Hepatocyte (in vitro differentiated cells): Measurements from ENCODE around the gene SUPT3H. TPM values are rescaled to one million over a fixed set of nuclear protein-coding genes. Genes with fewer than 3 reads are reported as not detected.
A peak's percentile ranks its signal among the peaks of the same experiment; 100 is the strongest.

Experiments
- DNase-seq: peaks from one replicate; pipeline ENCODE4 v3.0.0-alpha.2; 2016; ENCODE audit warnings: low spot score
- H2AFZ ChIP-seq: fragments of 200-600 bp; sonication (generic); 2 replicates; pipeline ENCODE4 v1.6.0; 2016; ENCODE audit warnings: antibody characterized with exemption, mild to moderate bottlenecking
- H3K27ac ChIP-seq: fragments of 200-600 bp; sonication (generic); 2 replicates; pipeline ENCODE4 v1.5.1; 2016; ENCODE audit warnings: mild to moderate bottlenecking
- H3K27me3 ChIP-seq: fragments of 200-600 bp; sonication (generic); 2 replicates; pipeline ENCODE4 v1.6.1; 2016
- H3K36me3 ChIP-seq: fragments of 200-600 bp; sonication (generic); replicated peaks from 2 replicates; pipeline ENCODE4 v1.5.1; 2016; ENCODE audit warnings: low read depth; ENCODE audit not compliant: insufficient read depth
- H3K4me1 ChIP-seq: fragments of 200-600 bp; sonication (generic); 2 replicates; pipeline ENCODE4 v1.5.1; 2016; ENCODE audit warnings: mild to moderate bottlenecking, moderate library complexity; ENCODE audit not compliant: insufficient read depth
- H3K4me2 ChIP-seq: fragments of 200-600 bp; sonication (generic); 2 replicates; pipeline ENCODE4 v1.6.0; 2016
- H3K4me3 ChIP-seq: fragments of 200-600 bp; sonication (generic); 2 replicates; pipeline ENCODE4 v1.5.1; 2016; ENCODE audit warnings: mild to moderate bottlenecking
- H3K79me2 ChIP-seq: fragments of 200-600 bp; sonication (generic); 2 replicates; pipeline ENCODE4 v1.6.0; 2017; ENCODE audit warnings: mild to moderate bottlenecking
- H3K9me2 ChIP-seq: fragments of 200-600 bp; sonication (generic); replicated peaks from 2 replicates; pipeline ENCODE4 v1.6.0; 2017; ENCODE audit warnings: mild to moderate bottlenecking; ENCODE audit not compliant: insufficient read depth
- H3K9me3 ChIP-seq: fragments of 200-600 bp; sonication (generic); 2 replicates; pipeline ENCODE4 v1.5.1; 2016; ENCODE audit warnings: low read depth, mild to moderate bottlenecking
- H4K20me1 ChIP-seq: fragments of 200-600 bp; sonication (generic); 2 replicates; pipeline ENCODE4 v1.6.0; 2016; ENCODE audit warnings: mild to moderate bottlenecking; ENCODE audit not compliant: insufficient read depth, poor library complexity, severe bottlenecking
- EZH2 ChIP-seq: fragments of 200-600 bp; sonication (generic); IDR thresholded peaks from 2 replicates; pipeline ENCODE4 v1.6.1; 2016; ENCODE audit warnings: antibody characterized with exemption, mild to moderate bottlenecking, borderline replicate concordance
- EZH2phosphoT487 ChIP-seq: fragments of 200-600 bp; sonication (generic); IDR thresholded peaks from one replicate; pipeline ENCODE4 v1.6.1; 2018; ENCODE audit warnings: antibody characterized with exemption, mild to moderate bottlenecking, low read depth, moderate library complexity; ENCODE audit not compliant: unreplicated experiment, severe bottlenecking
- WGBS: methylation state at CpG from one replicate; pipeline ENCODE4 v1.1.6; 2016; ENCODE audit warnings: low lambda C conversion rate; ENCODE audit errors: missing lambda C conversion rate; 5-methylcytosine and 5-hydroxymethylcytosine counted together
- polyA plus RNA-seq: library from polyadenylated mRNA; unstranded; fragments of >200 nt; fragmentation: Nextera tagmentation; extraction: Ambion mirVana; gene quantifications from 2 replicates; pipeline ENCODE4 v1.2.1, GENCODE V29; 2016
- total RNA-seq: library from RNA; depleted of rRNA; stranded (reverse); fragments of >200 nt; gene quantifications from 2 replicates; pipeline ENCODE4 v1.2.3, GENCODE V29; 2014
- TF ChIP-seq, protein P1 (sequence below): fragments of 200-600 bp; sonication (generic); IDR thresholded peaks from 2 replicates; pipeline ENCODE4 v1.5.1; 2016; ENCODE audit warnings: antibody characterized with exemption, mild to moderate bottlenecking; ENCODE audit not compliant: poor library complexity

SUPT3H gene
- total and polyA plus RNA-seq, 2 experiments from 2014 or later = 6.8 to 7.7 TPM

DNA sequence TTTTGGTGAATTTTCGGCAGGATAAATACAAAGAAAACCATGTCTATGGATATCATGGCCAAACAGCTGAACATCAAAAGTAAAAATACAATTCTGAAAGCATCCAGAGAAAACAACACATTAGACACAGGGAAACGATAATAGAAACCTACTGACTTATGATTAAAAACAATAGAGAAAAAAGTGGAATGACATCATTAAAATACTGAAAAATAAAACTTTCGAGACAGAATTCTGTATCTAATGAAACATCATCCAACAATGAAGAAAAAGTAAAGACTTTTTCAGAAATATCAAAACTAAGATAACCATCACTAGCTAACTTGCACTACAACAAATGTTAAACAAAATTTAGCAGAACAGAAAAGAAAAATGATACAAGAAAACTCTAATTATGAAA lies 434.2 kb downstream of the SUPT3H start:
- Histone ChIP-seq H3K9me2 (no peaks in the 10 kb centered on the region), H3K9me3 (peaks cover 10% of the 10 kb centered on the region), H3K4me2 (no peak overlapping the region), H3K4me3 (no peak overlapping the region), H2AFZ (no peak overlapping the region), H3K27me3 (no peaks in the 10 kb centered on the region), H3K27ac (no peak overlapping the region), H3K79me2 (no peaks in the 10 kb centered on the region), H3K4me1 (no peaks in the 10 kb centered on the region), H4K20me1 (no peaks in the 10 kb centered on the region), H3K36me3 (no peaks in the 10 kb centered on the region)
- 79% methylated on average over 3 of the region's 3 CpGs for WGBS
- no peak for DNase-seq
- TF ChIP-seq EZH2phosphoT487 = no peak

GRCh38 chr6:44942798-44943197 lies 434.9 kb downstream of the SUPT3H start:
- H3K4me2 ChIP-seq = no peak overlapping the region
- H3K4me1 ChIP-seq = no peaks in the 10 kb centered on the region
- H3K27ac ChIP-seq = no peak overlapping the region
- H2AFZ ChIP-seq = no peak overlapping the region
- no peaks in the 10 kb centered on the region for H3K9me2 ChIP-seq
- DNase-seq = no peak
- WGBS = 97% methylated on average over 1 of the region's 1 CpG
- peaks cover 10% of the 10 kb centered on the region for H3K9me3 ChIP-seq
- H4K20me1 ChIP-seq = no peaks in the 10 kb centered on the region
- H3K36me3 ChIP-seq = no peaks in the 10 kb centered on the region
- no peak for TF ChIP-seq EZH2
- TF ChIP-seq, protein P1, sequence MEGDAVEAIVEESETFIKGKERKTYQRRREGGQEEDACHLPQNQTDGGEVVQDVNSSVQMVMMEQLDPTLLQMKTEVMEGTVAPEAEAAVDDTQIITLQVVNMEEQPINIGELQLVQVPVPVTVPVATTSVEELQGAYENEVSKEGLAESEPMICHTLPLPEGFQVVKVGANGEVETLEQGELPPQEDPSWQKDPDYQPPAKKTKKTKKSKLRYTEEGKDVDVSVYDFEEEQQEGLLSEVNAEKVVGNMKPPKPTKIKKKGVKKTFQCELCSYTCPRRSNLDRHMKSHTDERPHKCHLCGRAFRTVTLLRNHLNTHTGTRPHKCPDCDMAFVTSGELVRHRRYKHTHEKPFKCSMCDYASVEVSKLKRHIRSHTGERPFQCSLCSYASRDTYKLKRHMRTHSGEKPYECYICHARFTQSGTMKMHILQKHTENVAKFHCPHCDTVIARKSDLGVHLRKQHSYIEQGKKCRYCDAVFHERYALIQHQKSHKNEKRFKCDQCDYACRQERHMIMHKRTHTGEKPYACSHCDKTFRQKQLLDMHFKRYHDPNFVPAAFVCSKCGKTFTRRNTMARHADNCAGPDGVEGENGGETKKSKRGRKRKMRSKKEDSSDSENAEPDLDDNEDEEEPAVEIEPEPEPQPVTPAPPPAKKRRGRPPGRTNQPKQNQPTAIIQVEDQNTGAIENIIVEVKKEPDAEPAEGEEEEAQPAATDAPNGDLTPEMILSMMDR = no peak
- no peak for TF ChIP-seq EZH2phosphoT487
- H3K4me3 ChIP-seq = no peak overlapping the region
- no peaks in the 10 kb centered on the region for H3K27me3 ChIP-seq
- no peaks in the 10 kb centered on the region for H3K79me2 ChIP-seq

DNA sequence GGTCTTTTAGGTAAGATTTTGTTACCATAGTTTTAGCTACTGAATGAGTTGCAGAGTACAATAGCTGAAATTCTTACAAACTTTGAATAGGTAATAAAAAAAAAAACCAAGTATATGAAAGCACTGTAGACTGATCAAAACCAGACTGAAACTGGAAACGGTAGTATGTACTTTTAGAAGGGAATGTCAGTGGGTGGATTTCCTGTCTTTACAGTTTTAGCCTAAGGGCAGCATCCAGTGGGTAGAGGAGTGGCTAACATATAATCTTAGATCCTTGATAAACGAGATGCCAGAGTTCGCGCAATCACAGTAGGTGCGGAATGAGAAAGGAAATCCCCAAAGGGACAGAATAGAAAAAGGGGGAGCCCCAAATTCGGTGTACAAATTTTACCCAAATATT lies 435.5 kb downstream of the SUPT3H start:
- no peaks in the 10 kb centered on the region for H3K36me3 ChIP-seq
- no peaks in the 10 kb centered on the region for H3K9me2 ChIP-seq
- no peaks in the 10 kb centered on the region for H3K79me2 ChIP-seq
- TF ChIP-seq, protein P1 = no peak
- TF ChIP-seq EZH2 (no peak), EZH2phosphoT487 (no peak)
- H3K27me3 ChIP-seq = no peaks in the 10 kb centered on the region
- H2AFZ ChIP-seq = no peak overlapping the region
- no peaks in the 10 kb centered on the region for H3K4me1 ChIP-seq
- DNase-seq = no peak
- WGBS = 79% methylated on average over 6 of the region's 6 CpGs
- H3K27ac ChIP-seq = no peak overlapping the region
- H3K4me2 ChIP-seq = no peak overlapping the region
- peaks cover 10% of the 10 kb centered on the region for H3K9me3 ChIP-seq
- no peaks in the 10 kb centered on the region for H4K20me1 ChIP-seq
- no peak overlapping the region for H3K4me3 ChIP-seq

DNA sequence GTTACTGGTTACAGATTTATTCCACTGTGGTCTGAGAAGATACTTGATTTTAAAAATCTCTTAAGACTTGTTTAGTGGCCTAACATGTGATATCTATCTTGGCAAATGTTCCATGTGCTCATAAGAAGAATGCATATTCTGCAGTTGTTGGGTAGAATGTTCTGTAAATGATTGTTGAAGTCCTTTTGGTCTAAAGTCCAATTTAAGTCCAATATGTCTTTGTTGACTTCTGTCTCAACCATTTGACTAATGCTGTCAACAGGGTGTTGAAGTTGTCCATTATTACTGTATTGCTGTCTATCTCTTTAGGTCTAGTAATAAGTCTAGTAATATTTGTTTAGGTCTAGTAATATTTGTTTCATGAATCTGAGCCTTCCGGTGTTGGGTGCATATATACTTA lies 437.4 kb downstream of the SUPT3H start:
- no peaks in the 10 kb centered on the region for H3K36me3 ChIP-seq
- no peak overlapping the region for H2AFZ ChIP-seq
- no peaks in the 10 kb centered on the region for H3K27me3 ChIP-seq
- H3K27ac ChIP-seq = peak overlapping the region; percentile 65
- no peaks in the 10 kb centered on the region for H3K4me1 ChIP-seq
- no peak overlapping the region for H3K4me3 ChIP-seq
- peak overlapping the region; percentile 17 for H3K4me2 ChIP-seq
- H3K9me2 ChIP-seq = no peaks in the 10 kb centered on the region
- peak; percentile 11 for DNase-seq
- no peaks in the 10 kb centered on the region for H3K9me3 ChIP-seq
- TF ChIP-seq, protein P1 = no peak
- TF ChIP-seq EZH2phosphoT487 (no peak), EZH2 (no peak)
- no peaks in the 10 kb centered on the region for H4K20me1 ChIP-seq
- no peaks in the 10 kb centered on the region for H3K79me2 ChIP-seq
- WGBS = 84% methylated on average over 1 of the region's 1 CpG
